Endothelial cell of umbilical vein (primary cell): ENCODE data around the gene SKOR1. TPM values are rescaled to one million over a fixed set of nuclear protein-coding genes. Genes with fewer than 3 reads are reported as not detected.

Source experiments
- BruUV-seq: library from RNA; stranded (reverse); fragments of 400-500 nt; replicated peaks from 2 replicates; lab custom pipeline; 2021; lab: Mats Ljungman, UMichigan
- CTCF ChIA-PET: fragments of 300-600, 350-600 bp; sonication (Branson Sonifier 250); formaldehyde crosslinking; loops from one replicate; lab custom pipeline; 2021; ENCODE audit warnings: antibody characterized with exemption, inconsistent platforms; lab: Charles Lee
- POLR2A ChIA-PET: fragments of 300-600, 350-600 bp; sonication (Branson Sonifier 250); formaldehyde crosslinking; loops from one replicate; lab custom pipeline; 2021; ENCODE audit warnings: antibody characterized with exemption, inconsistent platforms; lab: Charles Lee
- DNase-seq: peaks from one replicate; pipeline ENCODE4 v3.0.0-alpha.2; 2011; ENCODE audit warnings: low read depth, low spot score
- FAIRE-seq: peaks from 2 replicates; lab custom pipeline; 2011; peaks lifted over from hg19 to GRCh38; lab: Jason Lieb, UNC
- H2AFZ ChIP-seq: 2 replicates; pipeline ENCODE4 v1.6.0; 2012; ENCODE audit warnings: low read depth, low read length, control low read depth, inconsistent platforms
- H3K27ac ChIP-seq: 2 replicates; pipeline ENCODE4 v1.5.1; 2011; ENCODE audit warnings: low read depth, mild to moderate bottlenecking, control low read depth, low read length, moderate library complexity; ENCODE audit not compliant: insufficient read depth
- H3K27me3 ChIP-seq, 2 experiments: 2 replicates each; pipeline versions ENCODE4 v1.6.0 to v1.6.1; 2011; ENCODE audit warnings: low read length in 2 of 2, mixed read lengths in 1 of 2; ENCODE audit not compliant: control insufficient read depth in 2 of 2, insufficient read depth in 2 of 2
- H3K36me3 ChIP-seq, 2 experiments: 2 replicates in 1 of 2; 3 replicates in 1 of 2; pipeline ENCODE4 v1.5.1; 2011; ENCODE audit warnings: low read length in 2 of 2, mild to moderate bottlenecking in 1 of 2, moderate library complexity in 1 of 2; ENCODE audit not compliant: control insufficient read depth in 2 of 2, insufficient read depth in 2 of 2; ENCODE audit errors: extremely low read depth in 1 of 2
- H3K4me1 ChIP-seq: 3 replicates; pipeline ENCODE4 v1.5.1; 2011; ENCODE audit warnings: mild to moderate bottlenecking, low read length; ENCODE audit not compliant: control insufficient read depth, insufficient read depth; ENCODE audit errors: extremely low read depth
- H3K4me2 ChIP-seq: 2 replicates; pipeline ENCODE4 v1.6.1; 2011; ENCODE audit warnings: low read length, control low read depth, mixed read lengths; ENCODE audit not compliant: insufficient read depth
- H3K4me3 ChIP-seq, 3 experiments: fragments of 200-600 bp in 1 of 3; sonication (generic), shearing (Covaris generic) in 1 of 3; replicated peaks in 1 of 3; 2 replicates each; pipeline ENCODE4 v1.5.1; 2011 to 2016; ENCODE audit warnings: control low read depth in 3 of 3, low read length in 3 of 3, mild to moderate bottlenecking in 2 of 3, inconsistent platforms in 1 of 3, low read depth in 1 of 3, moderate library complexity in 1 of 3; ENCODE audit not compliant: insufficient read depth in 1 of 3
- H3K79me2 ChIP-seq: 2 replicates; pipeline ENCODE4 v1.6.0; 2012; ENCODE audit warnings: low read length, inconsistent platforms; ENCODE audit not compliant: control insufficient read depth, insufficient read depth
- H3K9ac ChIP-seq: replicated peaks from 2 replicates; pipeline ENCODE3; 2011; ENCODE audit warnings: low read length, control low read depth; ENCODE audit not compliant: insufficient read depth; ENCODE audit errors: extremely low read depth
- H3K9me1 ChIP-seq: replicated peaks from 3 replicates; pipeline ENCODE4 v1.6.0; 2011; ENCODE audit warnings: mild to moderate bottlenecking, low read length; ENCODE audit not compliant: control insufficient read depth, insufficient read depth; ENCODE audit errors: extremely low read depth
- H3K9me3 ChIP-seq: replicated peaks from 2 replicates; pipeline ENCODE4 v1.5.1; 2012; ENCODE audit warnings: low read length, inconsistent platforms; ENCODE audit not compliant: control insufficient read depth, insufficient read depth
- H4K20me1 ChIP-seq: replicated peaks from 2 replicates; pipeline ENCODE3; 2011; ENCODE audit warnings: mild to moderate bottlenecking, low read length; ENCODE audit not compliant: control insufficient read depth, insufficient read depth; ENCODE audit errors: extremely low read depth
- CTCF ChIP-seq, 2 donors: IDR thresholded peaks; 1 replicate in 1 of 2; 2 replicates in 1 of 2; pipeline ENCODE4 v1.5.1; 2011; ENCODE audit warnings: low read length in 2 of 2, mild to moderate bottlenecking in 2 of 2, moderate library complexity in 2 of 2, control low read depth in 1 of 2, inconsistent platforms in 1 of 2, low read depth in 1 of 2; ENCODE audit not compliant: insufficient read depth in 1 of 2; ENCODE audit errors: extremely low read depth in 1 of 2
- EZH2 ChIP-seq: IDR thresholded peaks from 2 replicates; pipeline ENCODE4 v1.6.1; 2012; ENCODE audit warnings: borderline replicate concordance, low read depth, mild to moderate bottlenecking, moderate library complexity, low read length, inconsistent platforms; ENCODE audit not compliant: severe bottlenecking
- FOS ChIP-seq: IDR thresholded peaks from 2 replicates; pipeline ENCODE4 v1.6.1; 2011; ENCODE audit warnings: mild to moderate bottlenecking, low read length, moderate library complexity, borderline replicate concordance; ENCODE audit not compliant: insufficient read depth
- GATA2 ChIP-seq: IDR thresholded peaks from 2 replicates; pipeline ENCODE4 v1.7.0; 2011; ENCODE audit warnings: low read depth, mild to moderate bottlenecking, moderate library complexity, mixed read lengths, low read length; ENCODE audit not compliant: insufficient read length, insufficient read depth
- JUN ChIP-seq: IDR thresholded peaks from 2 replicates; pipeline ENCODE4 v1.6.1; 2011; ENCODE audit warnings: borderline replicate concordance, low read depth; ENCODE audit not compliant: insufficient read length, insufficient read depth
- MAX ChIP-seq: IDR thresholded peaks from 2 replicates; pipeline ENCODE4 v1.6.1; 2011; ENCODE audit not compliant: insufficient read depth, insufficient read length
- MYC ChIP-seq: IDR thresholded peaks from one replicate; pipeline ENCODE4 v1.6.1; 2011; ENCODE audit warnings: mild to moderate bottlenecking, low read depth, low read length
- POLR2A ChIP-seq: IDR thresholded peaks from 2 replicates; pipeline ENCODE4 v1.6.1; 2012; ENCODE audit warnings: low read depth, mild to moderate bottlenecking, control low read depth, low read length
- POLR2AphosphoS5 ChIP-seq: IDR thresholded peaks from 2 replicates; pipeline ENCODE4 v1.6.1; 2012; ENCODE audit warnings: low read depth, mild to moderate bottlenecking, control low read depth, low read length, moderate library complexity; ENCODE audit not compliant: insufficient read depth
- dilution Hi-C: fragments of 300-500 bp; cut with MboI; formaldehyde crosslinking; loops from one replicate; pipeline ENCODE4 v1.15.0; 2019; ENCODE audit warnings: low sequenced_read_pairs; ENCODE audit not compliant: extremely low pct_ligation_motif_present
- intact Hi-C: fragments of 100-400 bp; cut with micrococcal nuclease; formaldehyde crosslinking; loops from one replicate; pipeline ENCODE4 v1.10.0; 2022
- polyA plus RNA-seq, 4 experiments: library from polyadenylated mRNA; depleted of rRNA in 3 of 4; stranded (reverse) in 3 of 4; unstranded in 1 of 4; fragments of >200 nt; gene quantifications; 2 replicates each; pipeline versions ENCODE4 v1.2.1 to v1.2.3, GENCODE V29; 2011 to 2012; ENCODE audit warnings: missing spikeins in 1 of 4
- total RNA-seq: library from RNA; stranded (reverse); gene quantifications from 2 replicates; pipeline ENCODE4 v1.2.3, GENCODE V29; 2021

Gene SKOR1
- total and polyA plus RNA-seq, 2 donors (not counting 3 experiments of a cell fraction or from before 2014, with no cell fraction given), result 0.06 to 0.15 TPM

GRCh38 chr15:67845974-67846373, 20.7 kb downstream of the SKOR1 start:
- Histone ChIP-seq H3K9me1 (no peaks in the 10 kb centered on the region), H3K36me3 (no peaks in the 10 kb centered on the region), H4K20me1 (no peaks in the 10 kb centered on the region), H3K27me3 (peaks cover 2 to 3% of the 10 kb centered on the region in 2 experiments), H3K9ac (no peak overlapping the region), H3K4me2 (no peak overlapping the region), H3K27ac (no peak overlapping the region), H3K9me3 (no peaks in the 10 kb centered on the region), H3K4me3 (no peak overlapping the region), H2AFZ (no peak overlapping the region), H3K79me2 (no peaks in the 10 kb centered on the region), H3K4me1 (peaks cover 9% of the 10 kb centered on the region)
- intact Hi-C loops (no loop called here), dilution Hi-C loops (no loop called here)
- TF ChIP-seq FOS, result no peak
- no peak for TF ChIP-seq MAX
- TF ChIP-seq MYC, result no peak
- no peak for TF ChIP-seq EZH2
- no TSS peak for BruUV-seq
- CTCF ChIA-PET, result interaction anchor here (0.6 to 1.2 kb wide), 4 partner anchors 8 to 347 kb away, joined by 3 to 4 read pairs (median 4); no protein-coding TSS in a partner anchor
- FAIRE-seq (no peak), DNase-seq (no peak)
- POLR2A ChIA-PET, result no interaction called here

- Histone ChIP-seq H2AFZ (no peak overlapping the region), H3K27ac (no peak overlapping the region), H4K20me1 (no peaks in the 10 kb centered on the region), H3K27me3 (peaks cover 2 to 5% of the 10 kb centered on the region in 2 experiments), H3K9me1 (no peaks in the 10 kb centered on the region), H3K36me3 (no peaks in the 10 kb centered on the region), H3K79me2 (no peaks in the 10 kb centered on the region), H3K4me2 (no peak overlapping the region), H3K4me1 (no peaks in the 10 kb centered on the region), H3K9ac (no peak overlapping the region), H3K4me3 (no peak overlapping the region), H3K9me3 (no peaks in the 10 kb centered on the region)
- BruUV-seq, result no TSS peak
- dilution Hi-C loops (no loop called here), intact Hi-C loops (no loop called here)
- CTCF ChIA-PET, result no interaction called here
- FAIRE-seq (no peak), DNase-seq (no peak)
- POLR2A ChIA-PET, result no interaction called here
- TF ChIP-seq MAX (no peak), POLR2AphosphoS5 (no peak), GATA2 (no peak), FOS (no peak), CTCF (IDR thresholded peaks at IDR 0.05; ENCODE audit: extremely low read depth in 1 of 2, insufficient read depth in 1 of 2, low read depth in 1 of 2, low read length in 2 of 2) (no peak), POLR2A (no peak), JUN (no peak), MYC (no peak), EZH2 (no peak)
These were observed 24.2 kb downstream of the SKOR1 start for GRCh38 chr15:67849538-67849937.
